Fibroblast of gingiva (primary cell): ENCODE measurements around the gene SPRED2.

Experiments used
- DNase-seq: peaks from one replicate; pipeline ENCODE4 v3.0.0-alpha.2; 2011; ENCODE audit warnings: low read depth

SPRED2 gene

DNA sequence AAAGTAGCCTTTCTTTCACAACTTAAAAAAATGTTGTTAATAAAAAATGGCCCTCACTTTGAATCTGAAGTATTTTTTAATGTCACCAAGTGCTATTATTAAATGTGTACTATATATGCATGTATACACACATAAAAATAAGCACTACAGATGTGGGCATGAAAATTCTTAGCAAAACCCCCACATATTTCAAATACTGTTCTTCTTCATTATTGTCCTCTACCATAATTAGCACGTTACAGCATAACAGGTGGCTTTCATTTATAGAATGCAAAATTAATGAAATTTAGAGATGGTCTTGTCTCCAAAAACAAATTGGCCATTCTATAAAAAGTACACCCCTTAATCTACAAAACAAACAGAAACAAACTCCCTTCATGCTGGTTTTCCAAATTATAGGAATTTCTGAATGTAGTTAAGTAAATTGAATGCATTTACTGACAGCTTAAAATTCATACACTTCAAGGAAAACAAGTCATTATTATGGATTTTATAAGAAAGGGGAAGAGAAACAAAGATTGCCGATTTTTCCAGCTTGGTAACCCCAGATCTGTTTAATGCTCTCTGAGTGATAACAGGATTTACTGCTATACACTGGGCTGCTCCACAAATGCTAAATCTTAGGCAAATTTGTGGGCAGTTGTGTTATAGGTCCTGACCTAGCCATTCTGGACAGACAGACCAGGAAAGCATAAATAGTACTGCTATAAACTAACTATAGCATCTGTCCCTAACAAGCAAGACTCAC, 67.2 kb downstream of the SPRED2 start:
- no peak for DNase-seq

GRCh38 chr2:65363879-65364666, 68.3 kb downstream of the SPRED2 start:
- DNase-seq: no peak

- no peak for DNase-seq
Observed at GRCh38 chr2:65361623-65362022, 70.8 kb downstream of the SPRED2 start.

DNA sequence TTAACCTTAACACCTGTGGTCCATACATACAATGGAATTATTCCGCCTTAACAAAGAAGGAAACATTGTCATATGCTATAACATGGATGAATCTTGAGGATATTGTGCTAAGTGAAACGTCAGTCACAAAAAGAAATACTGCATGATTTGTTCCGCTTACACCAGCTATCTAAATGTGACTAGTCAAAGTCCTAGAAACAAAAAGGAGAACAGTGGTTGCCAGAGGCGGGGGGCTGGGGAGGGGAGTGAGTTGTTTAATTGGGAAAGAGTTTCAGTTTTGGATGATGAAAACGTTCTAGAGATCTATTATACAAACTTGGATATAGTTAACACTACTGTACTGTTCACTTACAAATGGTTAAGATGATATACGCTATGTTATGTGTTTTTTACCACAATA, 72.0 kb downstream of the SPRED2 start:
- DNase-seq: no peak

GRCh38 chr2:65358678-65359400, 73.6 kb downstream of the SPRED2 start:
- DNase-seq: no peak

GRCh38 chr2:65357959-65358294, 74.5 kb downstream of the SPRED2 start:
- DNase-seq: no peak

DNA sequence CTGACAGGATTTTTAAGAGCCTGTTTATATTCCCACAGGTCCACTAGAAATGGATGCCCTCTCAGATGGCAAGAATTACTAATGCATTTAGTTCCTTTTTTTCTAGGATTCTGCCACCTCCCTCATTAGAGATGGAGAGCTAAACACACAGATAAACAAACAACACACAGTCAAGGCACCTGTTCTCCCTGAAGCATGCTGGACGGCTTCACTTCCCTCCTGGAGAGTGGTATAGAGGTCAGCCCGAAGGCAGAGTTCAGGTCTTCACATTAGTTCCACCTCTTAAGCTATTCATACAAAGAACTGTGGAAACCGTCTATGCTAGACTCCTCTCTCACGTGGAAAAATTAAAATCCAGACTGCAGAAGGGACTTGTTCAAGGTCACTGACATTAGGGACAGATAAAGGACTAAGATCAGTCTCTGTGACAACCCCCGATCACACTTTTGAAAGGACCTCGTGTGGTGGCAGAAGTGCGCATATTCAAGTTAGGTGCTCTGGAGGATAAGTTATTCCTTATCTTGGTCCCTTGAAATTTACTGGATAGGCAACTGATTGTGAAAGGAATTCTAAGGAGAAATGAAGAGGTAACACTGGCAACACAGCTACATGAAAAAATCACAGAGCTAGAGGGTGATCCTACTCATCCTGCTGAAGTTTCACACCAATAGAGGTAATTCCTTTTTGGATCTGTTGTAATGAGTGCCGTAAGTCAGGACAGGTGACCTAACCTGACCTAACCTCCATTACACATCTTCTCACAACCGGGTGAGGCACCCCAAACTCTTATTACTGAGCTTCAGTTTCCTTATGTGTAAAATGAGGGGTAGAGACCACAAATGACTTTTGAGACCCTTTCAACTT, 75.1 kb downstream of the SPRED2 start:
- DNase-seq: no peak

DNA sequence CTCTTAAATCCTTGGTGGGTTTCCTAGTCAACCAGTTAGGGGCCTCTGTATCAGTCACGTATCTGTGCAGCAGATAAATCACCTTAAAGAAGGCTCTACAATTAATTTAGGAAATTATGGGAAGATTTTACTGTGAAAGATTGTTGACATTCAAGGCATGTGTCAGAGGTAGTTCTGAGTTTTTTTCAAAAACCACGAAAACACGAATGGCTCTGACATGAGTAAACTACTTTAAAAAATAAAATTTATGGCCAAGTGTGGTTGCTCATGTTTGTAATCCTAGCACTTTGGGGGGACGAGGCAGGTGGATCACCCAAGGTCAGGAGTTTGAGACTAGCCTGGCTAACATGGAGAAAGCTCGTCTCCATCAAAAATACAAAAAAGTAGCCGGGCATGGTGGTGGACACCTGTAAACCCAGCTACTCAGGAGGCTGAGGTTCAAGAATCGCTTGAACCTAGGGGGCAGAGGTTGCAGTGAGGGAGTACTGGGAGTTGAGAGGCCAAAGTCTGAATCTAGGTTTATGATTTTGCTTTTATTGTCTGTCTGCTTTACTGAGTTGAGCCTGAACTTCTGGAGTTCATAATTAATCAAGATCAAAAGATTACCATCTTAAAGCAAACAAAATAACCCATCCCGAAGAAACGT, 77.1 kb downstream of the SPRED2 start:
- DNase-seq: no peak

DNA sequence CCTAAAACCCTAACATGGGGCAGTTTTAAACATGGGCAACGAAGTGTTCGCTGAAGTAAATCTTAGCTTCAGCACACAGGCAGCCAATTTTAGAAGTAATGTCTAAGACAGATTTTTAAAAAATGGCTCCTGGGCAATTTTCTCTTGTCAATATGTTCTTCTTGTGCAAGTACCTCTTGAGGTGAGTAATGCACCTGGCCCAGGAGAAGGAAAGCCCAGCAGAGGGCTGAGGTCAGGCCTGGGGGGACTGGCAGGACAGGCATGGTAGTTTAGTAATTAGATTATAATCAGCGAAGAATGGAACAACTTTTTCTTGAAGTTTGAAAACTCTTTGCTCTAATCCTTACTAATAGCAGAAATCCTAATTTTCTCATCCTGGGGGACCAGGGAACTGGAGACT, 77.6 kb downstream of the SPRED2 start:
- no peak for DNase-seq

- no peak for DNase-seq
Observed at GRCh38 chr2:65353927-65354326, 78.5 kb downstream of the SPRED2 start.

DNA sequence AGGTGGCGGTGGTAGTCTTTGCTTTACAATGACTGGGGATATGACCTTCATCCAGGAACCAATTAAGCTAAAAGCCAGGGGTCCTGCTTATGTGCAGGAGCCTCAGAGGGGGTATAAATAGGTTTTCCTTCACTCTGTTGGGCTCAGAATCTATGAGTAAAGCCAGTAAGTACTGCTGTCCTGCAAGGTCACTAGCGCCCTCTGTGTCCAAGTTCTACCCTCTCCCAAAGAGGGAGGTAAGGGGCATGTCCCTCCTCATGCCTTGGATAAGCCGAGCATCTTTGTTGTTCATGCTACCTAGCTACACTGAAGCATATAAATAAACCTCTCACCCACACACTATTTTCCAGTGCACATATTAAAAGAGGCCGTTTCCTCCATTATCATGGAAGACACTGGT, 79.4 kb downstream of the SPRED2 start:
- DNase-seq: no peak

- DNase-seq: no peak
Observed at GRCh38 chr2:65351948-65352595, 80.3 kb downstream of the SPRED2 start.

DNA sequence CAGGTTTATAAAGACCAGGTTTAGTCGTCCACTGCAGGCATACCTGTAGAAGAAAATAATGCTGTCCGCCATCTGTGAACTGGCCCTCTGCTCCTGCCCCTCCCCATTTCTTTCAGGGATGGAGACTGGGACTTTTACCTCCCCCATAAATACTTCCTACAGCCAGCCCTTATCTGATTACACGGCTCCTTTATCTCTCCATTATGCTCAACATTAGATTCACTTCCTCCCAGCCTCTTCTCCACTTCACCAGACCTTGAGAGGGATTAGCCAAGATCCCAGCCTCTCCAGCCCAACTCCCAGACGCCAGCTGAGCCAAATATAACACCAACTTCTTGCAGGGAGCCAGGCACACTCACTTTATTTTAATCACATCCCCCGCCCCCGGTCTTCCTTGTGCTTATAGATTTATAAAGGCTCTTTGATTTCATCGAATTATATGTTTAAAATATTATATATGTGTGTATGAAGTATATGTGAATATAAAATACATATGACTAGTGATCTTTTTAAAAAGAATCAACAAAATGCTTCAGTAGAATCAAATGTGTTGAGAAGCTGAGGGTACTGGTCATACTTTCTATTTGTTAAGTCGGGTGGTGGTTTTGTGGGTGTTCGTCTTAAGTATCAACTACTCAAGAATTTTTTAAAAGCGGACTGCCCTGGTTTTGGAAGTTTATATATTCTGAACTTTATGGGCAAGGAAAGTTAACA, 81.0 kb downstream of the SPRED2 start:
- no peak for DNase-seq

DNA sequence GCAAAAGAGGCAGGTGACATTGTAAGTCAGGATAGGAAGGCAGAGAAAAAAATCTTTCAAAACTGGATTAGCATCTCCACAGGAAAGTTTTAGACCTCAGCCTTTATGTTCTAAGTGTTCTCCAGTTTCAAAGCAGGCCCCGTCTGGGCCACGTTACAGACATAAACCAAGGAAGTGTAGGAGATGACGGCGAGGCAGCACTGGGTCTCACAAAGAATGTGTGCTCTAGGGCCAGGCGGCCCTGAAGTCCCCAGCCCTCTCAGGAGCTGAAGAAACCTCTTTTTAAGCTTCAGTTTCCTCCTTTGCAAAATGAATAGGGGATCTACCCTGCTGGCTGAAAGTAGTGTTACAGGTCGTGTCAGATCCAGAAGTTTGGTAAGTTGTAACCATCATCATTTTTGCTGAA, 81.7 kb downstream of the SPRED2 start:
- no peak for DNase-seq

DNA sequence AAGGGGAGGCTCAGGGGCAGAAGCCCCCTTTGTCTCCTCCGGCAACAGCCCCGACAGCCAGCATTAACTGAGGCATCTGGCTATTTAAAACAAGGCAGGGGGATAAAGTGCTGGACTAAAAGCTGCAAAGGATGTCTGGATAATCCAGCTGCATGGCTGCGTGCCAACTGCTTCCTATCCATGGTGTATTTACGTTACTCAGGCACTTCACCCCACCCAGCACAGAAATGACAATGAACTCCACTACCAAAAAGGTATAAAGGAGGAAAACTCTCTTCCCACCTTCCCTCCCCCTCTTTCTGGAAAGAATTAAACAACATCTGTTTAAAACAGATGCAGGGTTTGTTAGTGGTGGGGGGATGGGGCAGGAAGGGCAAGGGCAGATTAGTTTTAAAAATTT, 82.5 kb downstream of the SPRED2 start:
- DNase-seq: peak; percentile 37

GRCh38 chr2:65347913-65348312, 84.5 kb downstream of the SPRED2 start:
- DNase-seq: no peak

DNA sequence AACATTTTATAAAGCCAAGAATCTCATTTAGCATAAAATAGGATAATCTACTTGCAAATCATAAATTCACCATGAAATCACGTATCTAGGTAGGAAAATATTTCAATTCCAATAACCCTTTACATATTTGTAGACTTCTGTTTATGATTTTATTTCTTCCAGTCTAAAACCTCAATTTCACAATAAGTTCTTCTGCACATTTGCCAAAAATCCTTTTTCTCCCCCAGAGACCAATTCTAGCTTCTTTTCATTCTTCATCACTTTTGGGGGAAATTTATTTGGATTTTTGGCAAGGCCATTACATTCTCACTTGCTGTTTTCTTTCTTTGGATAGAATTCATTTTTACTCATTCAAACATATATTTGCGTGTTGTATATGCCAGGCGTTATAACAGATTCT, 86.8 kb downstream of the SPRED2 start:
- DNase-seq: peak; percentile 74

GRCh38 chr2:65344689-65345088, 87.7 kb downstream of the SPRED2 start:
- DNase-seq: no peak

GRCh38 chr2:65344182-65344581, 88.2 kb downstream of the SPRED2 start:
- no peak for DNase-seq

DNA sequence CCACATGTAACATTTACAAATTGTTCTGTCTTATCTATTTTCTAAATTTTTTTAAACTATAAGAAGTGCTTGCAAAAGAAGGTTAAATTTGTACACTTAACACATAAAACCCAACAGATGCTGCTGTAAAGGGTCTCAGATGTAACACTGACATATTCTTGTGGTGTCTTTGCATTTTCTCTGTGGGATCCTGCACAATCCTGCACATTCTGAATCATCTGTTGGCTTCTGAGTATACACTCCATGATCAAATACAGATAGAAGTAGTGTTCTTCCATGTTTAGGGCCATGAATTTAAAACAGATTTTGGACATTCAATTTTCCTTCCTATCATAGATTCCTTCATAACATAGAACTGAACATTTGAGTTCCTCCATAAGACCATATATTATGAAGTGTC, 89.0 kb downstream of the SPRED2 start:
- no peak for DNase-seq
